ENCODE results near the gene ABLIM2. TPM values are rescaled to one million over a fixed set of nuclear protein-coding genes. Genes with fewer than 3 reads are reported as not detected.

ABLIM2 gene
- total RNA-seq, 1 donor from 2014 or later, result 34.1 TPM

DNA sequence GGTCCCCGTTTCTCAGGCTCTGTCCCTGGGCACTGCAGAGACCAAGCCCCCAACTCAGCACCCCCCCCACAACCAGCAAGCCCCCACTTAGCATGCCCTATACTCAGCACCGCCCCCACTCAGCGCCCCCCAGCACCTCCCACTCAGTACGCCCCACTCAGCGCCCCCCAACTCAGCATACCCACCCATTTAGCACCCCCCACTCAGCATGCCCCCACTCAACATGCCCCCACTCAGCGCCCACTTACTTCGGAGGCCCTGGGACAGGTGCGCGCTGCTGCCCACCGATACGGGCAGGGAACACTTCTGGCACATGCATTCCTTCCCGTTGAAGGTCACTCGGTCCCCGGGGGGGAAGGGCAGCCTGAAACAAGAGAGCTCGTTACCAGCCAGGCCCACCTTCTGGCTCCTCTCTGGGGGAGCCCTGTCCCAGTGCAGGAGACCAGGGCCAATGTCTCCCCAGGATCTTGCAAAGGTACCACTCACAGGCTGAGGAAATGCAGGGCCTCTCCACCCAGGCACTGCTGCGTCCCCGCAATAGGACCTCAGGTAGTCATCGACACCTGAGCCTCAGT is 70.6 kb downstream of the ABLIM2 start:
- DNase-seq (ENCODE audit: low spot score), result no peak

DNA sequence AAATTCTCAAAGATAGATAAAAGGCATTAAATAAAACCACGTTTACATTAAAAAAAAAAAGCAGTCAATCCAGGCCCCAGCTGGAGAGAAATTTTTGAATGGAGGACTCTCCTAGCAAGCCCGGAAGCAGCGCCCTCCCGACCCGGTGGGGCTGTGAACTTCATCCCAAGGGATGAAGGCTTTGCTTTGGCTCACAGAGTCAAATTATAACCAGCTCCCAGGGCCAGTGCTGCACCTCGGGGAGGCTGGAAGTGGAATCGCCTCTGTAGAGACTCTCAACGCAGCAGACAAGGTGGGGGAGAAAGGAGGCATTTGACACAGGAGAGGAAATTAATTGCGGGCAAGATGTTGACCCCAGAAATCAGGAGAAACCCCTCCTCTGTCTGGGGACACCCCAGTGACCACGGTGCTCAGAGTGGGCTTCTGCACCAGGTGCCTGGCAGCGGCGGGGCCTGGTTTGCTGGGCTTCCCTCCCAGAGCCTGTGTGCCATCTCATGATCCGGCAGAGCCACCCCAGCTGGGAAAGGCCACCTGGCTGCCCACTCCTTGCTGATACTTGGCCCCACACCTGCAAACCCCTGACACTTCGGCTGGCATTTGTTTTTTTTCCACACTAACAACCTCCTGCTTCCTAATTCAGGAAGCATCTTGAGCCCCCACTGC is 71.7 kb downstream of the ABLIM2 start:
- DNase-seq (ENCODE audit: low spot score), result no peak

DNA sequence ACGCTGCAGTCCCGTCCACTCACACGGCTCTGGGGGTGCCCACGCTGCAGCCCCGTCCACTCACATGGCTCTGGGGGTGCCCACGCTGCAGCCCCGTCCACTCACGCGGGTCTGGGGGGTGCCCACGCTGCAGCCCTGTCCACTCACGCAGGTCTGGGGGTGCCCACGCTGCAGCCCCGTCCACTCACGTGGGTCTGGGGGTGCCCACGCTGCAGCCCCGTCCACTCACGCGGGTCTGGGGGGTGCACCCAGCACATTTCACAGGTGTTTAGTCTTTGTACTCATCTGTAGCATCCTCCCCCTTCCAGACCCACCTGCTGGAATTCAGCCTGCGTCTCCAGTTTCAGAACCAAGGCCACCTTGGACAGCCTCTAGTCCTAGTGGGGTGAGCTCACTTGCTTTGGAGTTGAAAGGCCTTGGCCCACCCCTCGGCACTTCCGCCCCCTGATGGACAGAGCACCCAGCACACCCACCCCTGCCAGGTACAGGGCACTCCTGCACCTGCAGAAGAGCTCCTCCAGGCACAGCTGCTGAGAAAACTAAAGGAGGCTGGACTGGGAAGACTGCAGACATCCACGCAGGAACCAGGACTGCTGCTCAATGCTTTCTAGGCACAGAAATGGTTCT is 73.0 kb downstream of the ABLIM2 start:
- no peak for DNase-seq (ENCODE audit: low spot score)

DNA sequence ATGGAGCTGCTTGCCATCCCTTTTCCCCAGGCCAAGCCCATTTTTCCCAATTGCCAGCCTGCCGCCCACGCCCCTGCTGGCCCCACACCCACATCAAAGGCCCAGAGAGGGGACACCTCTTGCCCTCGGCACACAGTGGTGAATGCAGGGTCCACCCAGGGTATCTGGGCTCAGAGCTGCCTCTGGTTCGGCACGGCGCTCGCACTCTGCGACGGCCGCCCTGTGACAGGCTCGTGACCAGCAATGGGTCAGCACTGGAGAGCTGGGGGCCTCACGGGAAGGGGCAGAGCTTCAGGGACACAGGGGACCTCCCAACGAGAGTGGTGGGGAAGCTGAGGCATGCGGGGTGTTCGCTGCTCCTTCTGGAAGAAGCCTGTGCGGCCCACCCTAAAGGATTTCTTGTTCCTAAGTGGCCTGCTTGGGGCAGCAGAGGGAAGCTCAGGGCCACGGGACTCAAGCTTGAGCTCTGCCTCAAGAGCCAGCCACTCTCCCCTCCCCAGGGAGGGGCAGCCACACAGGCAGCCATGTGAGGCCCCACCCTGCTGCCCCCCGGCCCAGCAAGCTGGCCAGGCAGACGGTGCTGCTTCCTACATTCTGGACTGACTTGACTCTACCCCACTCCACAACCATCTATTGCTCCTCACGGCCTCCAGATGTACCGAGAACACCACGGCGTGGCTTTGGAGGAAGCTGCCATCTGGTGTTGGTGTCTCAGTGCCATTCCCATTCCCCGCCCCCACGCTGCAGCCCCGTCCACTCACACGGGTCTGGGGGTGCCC is 73.7 kb downstream of the ABLIM2 start:
- DNase-seq (ENCODE audit: low spot score), result no peak

DNA sequence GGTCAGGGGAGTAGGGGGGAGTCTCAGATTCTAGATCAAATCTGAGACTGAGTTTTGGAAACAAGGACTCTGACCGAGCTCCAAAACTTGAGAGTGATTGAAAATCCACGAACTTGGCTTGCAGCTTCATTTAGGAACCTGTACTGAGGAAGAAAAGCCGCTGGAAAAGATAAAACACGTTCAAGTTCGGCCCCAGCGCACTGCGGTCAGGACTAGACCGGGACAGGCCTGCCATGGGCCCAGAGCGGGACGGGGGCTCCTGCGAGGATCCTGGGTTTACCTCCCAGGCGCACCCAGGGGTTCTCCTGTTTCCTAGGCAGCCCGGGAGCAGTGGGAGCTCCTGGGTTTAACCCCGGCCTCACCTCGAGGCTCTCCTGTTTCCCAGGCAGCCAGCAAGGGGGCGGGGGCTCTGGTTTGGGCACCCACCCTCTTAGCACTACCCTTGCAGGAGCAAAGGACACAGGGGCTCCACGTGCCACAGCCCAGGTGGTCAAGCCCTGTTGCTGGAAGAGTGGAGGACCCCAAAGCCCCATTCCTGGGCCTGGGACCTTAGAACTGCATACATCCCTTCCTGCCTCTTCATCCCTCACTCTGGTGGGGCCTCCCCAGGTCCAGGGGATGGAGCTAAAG is 74.5 kb downstream of the ABLIM2 start:
- DNase-seq (ENCODE audit: low spot score), result no peak

DNA sequence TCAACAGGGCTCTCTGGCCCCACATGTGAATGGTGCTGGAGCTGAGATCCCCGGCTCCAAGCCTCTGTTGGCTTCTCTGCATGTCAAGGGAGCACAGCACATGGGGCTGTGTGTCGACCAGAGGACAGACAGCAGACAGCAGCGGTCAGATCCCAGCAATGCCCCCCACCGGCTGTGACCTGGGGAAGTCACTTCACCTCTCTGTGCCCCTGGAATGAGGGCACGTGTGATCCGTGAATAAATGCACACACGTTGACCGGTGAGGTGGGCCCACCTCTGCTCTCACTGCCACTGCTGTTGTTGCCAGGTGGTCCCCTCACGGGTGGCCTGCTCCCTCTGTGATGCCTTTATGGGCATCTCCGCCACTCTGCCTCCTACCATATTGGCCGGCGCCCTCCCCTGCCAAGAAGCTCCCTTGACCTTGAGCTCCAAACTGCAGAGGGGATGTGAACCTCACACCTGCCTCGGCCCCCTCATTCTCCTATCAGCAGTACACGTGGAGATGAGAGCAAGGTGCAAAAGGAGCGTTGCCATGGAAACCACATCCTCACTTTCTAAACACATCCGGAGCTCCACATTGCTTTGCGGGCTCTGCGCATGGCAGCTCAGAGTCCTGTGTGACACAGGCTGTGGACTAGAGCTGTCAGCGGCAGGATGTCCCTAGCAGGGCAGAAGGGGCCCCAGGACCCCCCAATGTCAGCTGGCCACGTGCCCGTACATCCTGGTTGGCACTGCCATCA is 75.4 kb downstream of the ABLIM2 start:
- DNase-seq (ENCODE audit: low spot score), result no peak

DNA sequence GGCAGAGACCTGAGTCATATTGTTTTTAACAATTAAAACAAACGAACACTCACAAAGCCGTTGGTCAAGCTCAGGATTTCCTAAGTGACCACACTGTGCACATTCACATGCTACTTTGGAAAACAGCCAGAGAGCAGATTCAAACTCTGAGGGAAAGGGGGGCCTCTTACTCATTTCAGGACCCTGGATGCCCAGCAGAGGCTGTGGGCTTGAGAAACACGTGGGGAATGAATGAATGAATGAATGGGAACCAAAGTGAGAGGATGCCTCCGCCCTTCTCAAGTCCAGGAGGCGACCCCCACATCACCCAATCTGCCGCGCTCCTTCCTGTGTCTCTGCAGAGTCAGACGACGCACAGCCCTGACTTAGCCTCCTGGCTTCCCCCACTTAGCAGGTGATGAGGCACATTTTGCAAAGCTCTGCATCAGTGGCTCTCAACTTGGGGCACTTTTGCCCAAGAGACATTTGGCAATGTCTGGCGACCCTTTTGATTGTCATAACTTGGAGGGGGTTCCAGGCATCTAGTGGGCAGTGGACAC is 76.0 kb downstream of the ABLIM2 start:
- DNase-seq (ENCODE audit: low spot score), result no peak

DNA sequence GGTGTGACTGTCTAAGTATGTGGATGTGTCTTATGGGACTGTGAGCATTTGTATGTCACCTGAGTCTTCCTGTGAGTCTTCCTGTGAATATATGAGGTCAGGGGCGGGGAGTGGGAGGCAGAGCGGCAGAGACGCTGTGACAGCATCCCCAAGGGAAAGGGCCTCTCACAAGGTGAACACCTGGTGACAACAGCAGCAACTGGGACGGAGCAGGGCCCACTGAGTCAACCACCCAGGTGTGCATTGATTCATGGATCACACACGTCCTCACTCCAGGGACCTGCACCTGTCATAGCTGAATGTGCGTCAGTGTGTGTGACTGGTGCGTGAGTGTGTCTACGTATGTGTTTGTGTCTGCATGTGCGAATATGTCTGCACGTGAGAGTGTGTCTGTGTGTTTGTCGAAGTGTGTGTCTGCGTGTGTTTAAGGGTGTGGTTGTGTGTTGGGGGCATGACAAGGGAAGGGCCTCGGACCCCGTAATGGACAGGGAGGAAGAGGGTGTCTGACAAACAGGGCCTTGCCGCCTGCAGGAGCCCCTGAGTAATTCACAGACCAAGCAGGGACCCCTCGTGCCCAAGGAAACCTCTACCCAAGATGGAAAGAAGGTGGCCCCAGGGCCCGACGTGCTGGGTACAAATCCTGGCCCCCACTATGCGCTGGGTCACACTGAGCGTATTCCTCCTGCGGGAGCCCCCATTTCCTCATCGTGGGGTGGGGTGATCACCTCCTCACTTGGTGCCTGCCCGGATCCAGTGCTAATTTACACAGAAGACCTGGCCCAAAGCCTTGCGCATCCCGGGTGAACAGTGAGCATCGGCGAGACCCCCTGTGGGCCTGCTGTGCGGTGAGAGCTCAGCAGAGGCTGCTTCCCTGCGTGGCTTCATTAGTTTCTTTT is 76.7 kb downstream of the ABLIM2 start:
- DNase-seq (ENCODE audit: low spot score), result no peak

DNA sequence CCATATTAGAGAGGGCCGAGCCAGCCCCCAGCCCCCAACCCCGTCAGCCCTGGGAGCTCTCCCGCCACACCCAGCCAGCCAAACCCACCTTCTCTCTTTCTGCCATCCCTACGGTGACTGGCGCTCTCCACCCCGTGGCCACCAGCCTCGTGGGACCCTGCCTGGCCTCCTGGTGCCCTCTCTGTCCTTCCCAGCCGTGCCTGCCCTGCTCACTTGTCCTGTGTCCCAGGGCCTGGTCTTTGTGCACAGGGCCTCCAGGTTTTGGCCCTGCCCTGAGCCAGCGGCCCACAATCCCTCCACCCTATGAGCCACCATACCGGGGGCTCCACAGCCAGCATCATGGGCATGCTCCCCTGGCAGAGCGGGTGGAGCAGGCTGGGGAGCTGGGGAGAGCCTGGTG is 77.4 kb downstream of the ABLIM2 start:
- no peak for DNase-seq (ENCODE audit: low spot score)

DNA sequence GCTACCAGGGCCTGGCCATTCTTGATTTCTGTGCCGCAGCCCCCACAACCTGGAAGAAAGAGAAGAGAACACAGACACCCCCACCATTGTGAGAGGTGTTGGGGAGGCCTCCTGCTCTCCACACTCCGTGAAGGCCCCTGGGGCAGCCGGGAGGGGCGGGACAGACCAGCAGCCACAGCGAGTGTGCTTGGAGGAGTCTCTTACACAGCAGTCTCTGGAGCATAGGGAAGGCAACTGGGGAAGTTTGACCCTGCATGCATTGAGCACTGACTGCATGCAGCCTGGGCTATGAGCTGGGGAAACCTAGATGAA is 77.9 kb downstream of the ABLIM2 start:
- DNase-seq (ENCODE audit: low spot score), result no peak

DNA sequence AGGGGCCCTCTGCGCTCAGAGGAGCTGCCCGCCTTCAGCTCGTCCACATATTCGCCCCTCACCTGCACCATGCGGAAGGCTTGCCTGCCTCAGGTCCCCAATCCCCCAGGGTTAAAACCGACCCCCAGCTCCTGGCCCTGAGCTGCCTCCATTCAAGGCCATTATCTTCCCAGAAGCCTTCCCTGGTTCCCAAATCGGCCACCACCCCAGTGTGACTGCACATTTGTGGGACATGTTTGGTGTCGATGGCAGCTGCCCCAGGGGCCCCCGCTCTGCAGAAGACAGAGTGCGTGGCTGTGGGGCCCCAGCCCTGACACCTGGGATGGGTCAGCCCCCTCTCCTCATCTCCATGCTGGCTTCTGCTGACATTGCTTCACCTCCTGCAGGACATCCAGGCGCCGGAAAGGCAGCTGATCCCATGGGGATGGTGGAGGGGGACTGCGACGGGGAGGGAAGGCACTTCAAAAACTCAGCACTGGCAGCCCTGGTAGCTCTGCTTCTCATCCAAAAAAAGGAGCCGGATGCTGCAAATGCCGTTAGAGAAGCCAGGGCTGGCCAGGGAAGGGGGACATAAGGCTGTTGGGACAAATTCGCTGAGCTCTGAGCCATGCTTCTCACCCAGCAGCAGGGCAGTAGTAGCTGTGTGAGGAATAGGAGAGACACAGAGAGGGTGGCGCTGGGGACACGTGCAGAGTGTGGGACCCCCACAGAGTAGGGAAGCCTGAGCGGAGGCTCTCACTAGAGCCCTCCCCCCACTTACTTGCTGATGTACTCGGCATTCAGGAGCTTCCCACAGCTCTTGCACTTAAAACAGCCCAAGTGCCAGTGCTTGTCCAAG is 78.5 kb downstream of the ABLIM2 start:
- no peak for DNase-seq (ENCODE audit: low spot score)

DNA sequence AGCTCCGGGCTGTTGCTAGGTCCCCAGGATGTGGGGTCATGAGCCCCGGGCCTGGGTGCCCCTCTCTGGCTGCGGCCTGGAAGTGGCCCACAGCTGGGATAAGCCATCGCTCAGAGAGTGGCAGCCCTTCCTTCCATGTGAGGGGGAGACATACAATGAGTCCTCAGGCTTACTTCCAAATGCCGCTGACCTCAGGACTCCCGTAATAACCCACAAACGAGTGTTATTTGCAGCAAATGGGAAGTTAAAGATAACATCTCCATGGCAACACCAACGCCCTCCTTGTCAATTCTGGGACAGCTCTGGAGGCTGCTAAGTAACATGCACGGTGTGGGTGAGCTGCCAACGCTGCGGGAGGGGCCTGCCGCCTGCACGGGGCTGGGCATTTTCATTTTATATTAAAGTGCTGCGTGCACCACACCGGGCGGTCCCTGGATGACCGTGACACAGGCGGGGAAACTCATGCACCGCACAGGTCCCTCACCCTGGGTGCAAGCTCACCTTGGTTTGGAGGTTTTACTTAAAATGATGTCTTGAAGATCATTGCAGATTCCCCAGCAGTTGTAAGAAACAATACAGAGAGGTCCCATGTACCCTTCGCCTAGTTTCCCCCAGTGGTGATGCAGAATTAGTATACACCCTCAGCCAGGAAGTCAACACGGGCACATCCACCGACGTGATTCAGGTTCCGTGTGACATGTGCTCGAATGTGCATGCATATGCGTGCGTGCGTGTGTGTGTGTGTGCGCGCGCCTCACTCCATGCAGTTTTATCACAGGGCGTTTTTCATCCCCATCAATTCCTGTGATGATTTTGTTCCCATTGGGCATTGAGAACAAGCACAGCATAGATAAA is 79.4 kb downstream of the ABLIM2 start:
- DNase-seq (ENCODE audit: low spot score), result no peak

DNA sequence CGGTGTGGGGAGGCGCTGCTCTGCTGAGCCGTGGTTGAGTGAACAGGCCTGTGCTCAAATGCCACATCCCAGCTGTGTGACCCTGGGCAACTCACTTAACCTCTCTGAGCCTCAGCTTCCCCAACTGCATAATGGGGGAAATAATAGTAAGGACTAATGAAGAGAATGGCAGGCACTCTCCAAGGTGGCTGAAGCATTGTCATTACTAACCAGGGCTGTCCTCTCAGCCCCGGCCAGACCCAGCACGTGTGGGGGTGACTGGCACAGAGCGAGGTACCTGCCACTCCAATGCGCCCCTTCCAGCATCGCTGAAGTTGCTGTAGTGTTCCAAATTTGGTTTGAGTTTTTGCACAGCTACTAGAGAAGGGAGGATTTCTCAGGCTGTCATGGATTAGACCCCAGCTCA is 80.0 kb downstream of the ABLIM2 start:
- no peak for DNase-seq (ENCODE audit: low spot score)

DNA sequence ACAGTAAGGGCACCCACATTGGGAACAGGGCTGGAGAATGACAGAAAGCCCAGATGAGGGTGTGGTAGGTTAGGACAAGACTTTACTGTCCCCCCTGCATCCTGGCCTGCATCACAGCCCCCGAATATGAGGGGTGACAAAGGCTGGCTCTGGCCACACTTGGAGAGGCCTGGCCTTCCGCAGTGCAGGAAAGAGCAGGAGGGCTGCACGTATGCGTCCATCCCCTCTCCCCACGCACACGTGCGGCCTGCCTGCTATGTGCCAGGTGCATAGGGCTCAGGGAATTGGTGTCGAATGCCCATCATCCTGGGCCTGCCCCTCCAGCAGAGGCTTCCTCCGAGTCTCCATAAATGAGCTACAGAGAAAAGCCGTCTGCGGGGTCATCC is 80.5 kb downstream of the ABLIM2 start:
- no peak for DNase-seq (ENCODE audit: low spot score)

DNA sequence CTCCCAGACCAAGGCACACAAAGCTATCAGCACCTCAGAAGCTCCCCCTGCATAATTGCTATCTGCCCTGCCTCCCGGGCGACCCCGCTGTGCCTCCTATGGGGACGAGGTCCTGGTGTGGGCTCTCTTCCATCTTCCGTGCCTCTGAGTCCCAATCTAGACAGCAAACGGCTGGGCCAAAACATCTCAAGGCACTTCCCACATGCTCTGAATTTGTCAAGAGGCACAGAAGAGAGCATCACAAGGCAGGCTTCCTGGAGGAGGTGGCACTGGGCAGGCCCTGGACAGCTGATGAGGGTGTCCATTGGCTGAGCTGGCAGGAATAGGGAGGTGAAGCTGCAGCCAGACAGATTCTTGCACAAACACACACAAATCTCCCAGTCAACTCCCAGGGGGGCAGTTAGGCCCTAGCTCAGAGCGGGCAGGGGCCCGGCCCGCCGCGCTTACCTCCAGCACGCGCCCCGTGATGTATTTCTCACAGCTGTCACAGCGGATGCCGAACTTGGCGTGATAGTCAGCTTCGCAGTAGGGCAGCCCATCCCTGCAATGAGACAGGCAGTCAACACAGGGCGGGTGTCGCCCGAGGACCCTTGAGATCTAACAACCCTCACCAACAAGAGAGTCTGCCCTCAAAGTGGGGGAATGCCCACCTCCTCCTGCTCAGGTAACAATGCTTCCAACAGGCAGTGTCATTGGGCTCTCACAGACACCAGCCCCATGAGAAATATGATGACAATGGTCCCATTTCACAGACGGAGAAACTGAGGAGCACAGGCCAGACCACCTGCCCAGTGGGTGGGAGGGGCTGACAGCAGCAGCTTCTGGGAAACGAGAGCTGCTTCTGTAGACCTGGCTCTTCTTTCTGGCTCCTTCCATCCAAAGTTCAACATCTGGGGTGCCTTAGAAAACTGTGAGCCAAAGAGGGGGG is 81.2 kb downstream of the ABLIM2 start:
- DNase-seq (ENCODE audit: low spot score), result no peak

DNA sequence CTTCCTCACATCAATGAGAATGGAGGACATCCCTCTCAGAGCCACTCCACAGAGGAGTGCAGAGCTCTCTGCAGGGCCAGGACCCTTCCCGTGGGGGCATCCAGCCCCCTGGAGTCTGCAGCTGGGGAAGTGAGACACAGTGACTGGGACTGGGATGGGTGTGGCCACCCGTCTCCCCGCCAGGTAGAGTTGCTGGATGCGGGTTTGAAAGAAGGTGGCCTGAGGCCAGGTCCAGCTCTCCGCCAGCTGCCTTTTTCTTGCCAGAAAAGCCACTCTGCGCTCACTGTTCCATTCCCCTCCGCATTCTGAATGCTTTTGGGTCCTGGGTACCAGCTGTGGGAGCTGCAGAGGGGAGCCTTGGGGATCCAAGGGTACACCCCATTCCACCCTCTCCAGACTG is 82.6 kb downstream of the ABLIM2 start:
- no peak for DNase-seq (ENCODE audit: low spot score)

All from mesenteric fat pad (tissue), 1 donor.